Measurements from ENCODE around the gene DES.

DES gene

DNA sequence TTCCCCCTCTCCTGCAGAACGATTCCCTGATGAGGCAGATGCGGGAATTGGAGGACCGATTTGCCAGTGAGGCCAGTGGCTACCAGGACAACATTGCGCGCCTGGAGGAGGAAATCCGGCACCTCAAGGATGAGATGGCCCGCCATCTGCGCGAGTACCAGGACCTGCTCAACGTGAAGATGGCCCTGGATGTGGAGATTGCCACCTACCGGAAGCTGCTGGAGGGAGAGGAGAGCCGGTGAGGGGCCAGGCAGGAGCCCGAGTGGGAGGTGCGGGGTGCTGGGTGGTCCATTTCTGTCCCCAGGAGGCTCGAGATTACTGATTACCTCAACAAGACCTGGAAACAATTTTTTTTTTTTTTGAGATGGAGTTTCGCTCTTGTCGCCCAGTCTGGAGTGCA is 3.1 kb downstream of the DES start:
- DNase-seq = no peak

DNA sequence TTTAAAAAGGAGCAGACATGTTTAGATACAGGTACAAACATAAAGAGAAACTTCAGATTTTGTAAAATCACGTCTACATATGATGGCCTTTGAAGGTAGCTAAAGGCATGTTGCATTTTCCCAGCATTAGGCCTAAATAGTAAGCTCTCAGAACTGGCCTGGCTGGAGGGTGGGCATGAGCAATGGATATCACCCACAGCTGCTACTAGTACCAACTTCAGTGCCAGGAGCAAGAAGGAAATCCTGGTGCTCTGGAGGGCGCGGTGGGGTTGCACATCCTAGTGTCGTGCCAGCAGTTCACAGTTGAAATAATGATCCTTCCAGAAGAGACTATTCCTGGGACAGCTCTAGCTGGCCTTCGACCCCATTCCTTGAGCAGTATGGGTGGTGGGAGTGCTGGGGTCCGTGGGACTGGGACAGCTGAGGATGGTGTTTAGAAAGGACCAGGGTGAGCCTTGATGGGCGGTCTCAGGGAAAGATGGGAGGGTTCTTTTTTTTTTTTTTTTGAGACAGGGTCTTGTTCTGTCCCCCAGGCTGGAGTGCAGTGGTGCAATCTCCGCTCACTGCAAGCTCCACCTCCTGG is 4.9 kb downstream of the DES start:
- DNase-seq = no peak

DNA sequence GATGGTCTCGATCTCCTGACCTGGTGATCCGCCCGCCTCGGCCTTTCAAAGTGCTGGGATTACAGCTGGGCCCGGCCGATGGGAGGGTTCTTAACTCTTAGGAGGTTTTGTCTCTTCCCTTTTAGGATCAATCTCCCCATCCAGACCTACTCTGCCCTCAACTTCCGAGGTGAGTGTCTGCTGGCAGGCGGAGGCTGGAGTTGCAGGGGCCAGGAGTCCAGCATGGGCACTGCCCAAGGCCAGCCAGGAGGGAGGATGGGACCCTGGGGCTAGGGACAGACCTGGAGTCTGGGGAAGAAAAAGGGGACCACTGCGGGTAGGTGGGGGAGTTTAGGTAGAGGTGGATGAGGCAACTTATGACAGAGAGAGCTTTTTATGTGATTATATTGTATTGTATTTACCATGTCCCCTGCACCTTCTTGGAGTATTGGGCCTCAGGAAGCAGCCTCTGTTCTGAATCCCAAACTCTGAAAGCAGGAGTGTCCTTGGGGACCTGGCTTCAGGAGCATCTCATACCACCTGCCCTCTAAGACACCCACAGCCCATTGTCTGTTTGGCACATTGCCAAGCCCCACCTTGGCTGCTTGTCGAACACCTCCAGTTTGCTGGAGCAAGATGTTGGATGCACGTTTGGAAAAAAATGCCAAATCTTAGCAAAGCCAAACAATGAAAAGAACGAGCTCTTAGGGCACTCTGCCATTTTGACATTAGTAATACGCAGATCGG is 5.6 kb downstream of the DES start:
- no peak for DNase-seq

GRCh38 chr2:219425238-219426067 is 7.3 kb downstream of the DES start:
- no peak for DNase-seq

DNA sequence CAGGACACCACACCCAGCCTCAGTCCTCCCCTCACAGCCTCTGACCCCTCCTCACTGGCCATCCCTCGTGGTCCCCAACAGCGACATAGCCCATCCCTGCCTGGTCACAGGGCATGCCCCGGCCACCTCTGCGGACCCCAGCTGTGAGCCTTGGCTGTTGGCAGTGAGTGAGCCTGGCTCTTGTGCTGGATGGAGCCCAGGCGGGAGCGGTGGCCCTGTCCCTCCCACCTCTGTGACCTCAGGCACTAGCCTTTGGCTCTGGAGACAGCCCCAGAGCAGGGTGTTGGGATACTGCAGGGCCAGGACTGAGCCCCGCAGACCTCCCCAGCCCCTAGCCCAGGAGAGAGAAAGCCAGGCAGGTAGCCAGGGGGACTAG is 7.9 kb downstream of the DES start:
- no peak for DNase-seq

GRCh38 chr2:219426534-219427136 is 8.5 kb downstream of the DES start:
- DNase-seq = no peak

DNA sequence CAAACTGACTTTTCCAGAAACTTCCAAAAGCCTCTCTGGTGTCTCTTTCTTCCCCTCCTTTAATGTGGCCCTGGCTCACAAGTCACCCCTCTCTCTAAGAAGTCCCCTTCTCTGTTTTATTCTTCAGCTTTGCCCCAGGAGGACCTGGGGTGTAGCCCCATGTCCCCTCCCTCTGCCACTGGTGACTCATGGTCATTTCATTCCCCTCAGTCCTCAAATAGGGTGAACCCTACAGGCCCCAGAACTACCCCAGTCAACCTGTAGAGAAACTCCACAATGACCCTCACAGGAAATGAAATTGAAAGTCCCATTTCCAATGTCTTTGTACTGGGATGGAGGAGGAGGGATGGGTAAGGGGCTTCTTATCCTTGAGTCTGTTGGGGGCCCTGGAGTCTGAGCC is 10.3 kb downstream of the DES start:
- no peak for DNase-seq

DNA sequence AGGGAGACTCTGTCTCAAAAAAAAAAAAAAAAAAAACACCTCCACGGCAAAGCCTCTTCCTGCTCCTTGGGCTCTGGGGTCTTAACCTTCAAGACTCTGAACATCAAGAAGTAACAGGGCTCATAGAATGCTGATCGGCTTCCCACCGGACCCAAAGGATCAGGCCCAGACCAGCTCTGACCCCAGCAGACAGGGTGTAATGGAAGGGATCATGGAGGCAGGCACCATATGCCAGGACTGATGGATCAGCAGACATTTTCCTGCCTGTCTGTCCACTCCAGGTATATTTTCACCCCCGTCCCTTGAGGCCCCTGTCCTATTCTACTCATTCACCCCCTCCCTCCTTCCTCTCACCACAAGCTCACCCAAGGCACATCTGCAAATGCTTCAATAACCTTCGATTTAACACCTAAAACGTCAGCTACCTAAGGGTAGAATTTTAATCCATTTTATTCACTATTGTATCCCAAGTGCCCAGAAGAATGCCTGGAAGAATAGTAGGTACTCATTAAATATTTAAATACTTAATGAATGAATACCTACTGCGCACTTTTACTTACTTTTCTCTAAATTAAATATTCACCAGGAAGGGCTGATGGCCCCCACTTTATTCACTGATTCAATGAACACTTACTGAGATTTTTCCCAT is 11.9 kb downstream of the DES start:
- DNase-seq = no peak

DNA sequence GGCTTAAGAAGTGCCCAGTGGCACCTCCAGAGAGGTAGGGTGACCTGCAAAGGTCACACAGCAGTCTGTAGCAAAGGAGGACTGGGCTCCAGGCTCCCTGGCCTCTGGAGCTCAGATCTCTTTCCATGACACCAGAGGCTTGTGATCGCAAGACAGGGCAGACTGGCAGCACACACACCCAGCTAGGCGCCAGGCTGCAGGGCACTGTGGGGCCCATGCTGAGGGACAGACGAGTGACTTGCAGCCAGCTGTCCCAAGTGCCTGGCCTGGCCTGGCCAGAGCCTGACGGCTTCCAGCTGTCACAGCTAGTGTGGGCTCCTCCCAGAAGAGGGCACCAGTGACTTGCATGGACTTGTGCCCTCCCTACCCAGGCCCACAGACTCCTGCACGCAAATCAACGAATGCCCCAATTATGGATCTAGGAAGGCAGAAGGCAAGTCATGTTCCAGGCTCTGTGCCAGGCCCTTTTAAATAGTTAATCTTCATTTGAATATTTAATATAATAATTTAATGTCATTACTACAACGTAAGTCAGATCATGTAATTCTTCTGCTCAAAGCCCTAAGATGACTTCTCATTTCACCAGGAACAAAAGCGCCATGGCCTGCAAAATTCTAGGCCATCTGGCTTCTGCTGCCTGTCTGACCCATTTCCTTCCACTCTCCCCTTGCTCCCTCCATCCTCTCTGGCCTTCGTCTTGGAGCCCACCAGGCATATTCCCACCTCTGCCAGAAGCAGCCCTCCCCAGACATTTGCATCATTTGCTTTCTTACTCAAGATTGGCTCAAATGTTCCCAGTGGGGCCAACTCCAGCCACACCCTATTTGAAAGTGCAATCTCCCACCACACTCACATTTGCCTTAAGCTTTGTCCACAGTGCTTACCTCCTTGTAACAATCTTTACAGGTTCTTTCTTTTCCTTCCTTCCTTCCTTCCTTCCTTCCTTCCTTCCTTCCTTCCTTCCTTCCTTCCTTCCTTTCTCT is 12.7 kb downstream of the DES start:
- no peak for DNase-seq

GRCh38 chr2:219433666-219434467 is 15.7 kb downstream of the DES start:
- DNase-seq = no peak

DNA sequence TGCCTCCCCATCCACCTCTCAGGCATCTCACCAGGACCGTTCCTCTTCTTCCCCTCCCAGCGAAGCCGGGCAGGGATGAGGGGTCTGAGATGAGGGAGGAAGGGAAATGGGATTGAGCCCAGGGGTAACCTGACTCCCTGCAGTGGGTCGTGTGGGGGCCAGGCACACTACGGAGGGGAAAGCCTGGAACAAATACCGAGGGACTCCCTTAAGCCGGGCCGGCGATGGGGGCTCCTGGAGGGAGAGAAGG is 16.2 kb downstream of the DES start:
- DNase-seq = no peak

DNA sequence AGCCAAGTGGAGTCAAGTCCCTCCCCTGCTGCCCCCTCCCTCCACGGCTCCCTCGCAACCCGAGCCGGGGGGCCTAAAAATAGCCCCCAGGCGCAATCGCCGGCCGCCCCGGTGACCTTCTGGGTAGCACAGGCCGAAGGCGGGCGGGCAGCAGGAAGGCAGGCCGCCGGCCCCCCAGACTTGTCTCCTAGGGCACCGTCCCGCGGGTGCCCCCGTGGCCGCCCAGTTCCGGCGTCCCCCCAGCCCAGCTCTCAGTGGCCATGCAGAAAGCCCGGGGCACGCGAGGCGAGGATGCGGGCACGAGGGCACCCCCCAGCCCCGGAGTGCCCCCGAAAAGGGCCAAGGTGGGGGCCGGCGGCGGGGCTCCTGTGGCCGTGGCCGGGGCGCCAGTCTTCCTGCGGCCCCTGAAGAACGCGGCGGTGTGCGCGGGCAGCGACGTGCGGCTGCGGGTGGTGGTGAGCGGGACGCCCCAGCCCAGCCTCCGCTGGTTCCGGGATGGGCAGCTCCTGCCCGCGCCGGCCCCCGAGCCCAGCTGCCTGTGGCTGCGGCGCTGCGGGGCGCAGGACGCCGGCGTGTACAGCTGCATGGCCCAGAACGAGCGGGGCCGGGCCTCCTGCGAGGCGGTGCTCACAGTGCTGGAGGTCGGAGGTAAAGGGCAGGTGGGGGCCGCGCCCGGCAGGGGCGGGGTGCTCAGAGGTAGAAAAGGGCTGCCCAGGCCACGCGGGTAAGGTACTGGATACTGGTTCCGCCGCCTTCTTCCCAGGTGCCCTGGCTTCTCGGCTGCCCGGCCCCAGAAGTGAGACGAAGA is 16.7 kb downstream of the DES start, which contains the start of gene SPEG:
Gene SPEG (plus strand): TSS at position 126 of the 808 bp plus-strand sequence. CDS start 135 bp downstream, at position 261.
- no peak for DNase-seq

- DNase-seq = no peak
Measured at GRCh38 chr2:219435701-219436100, 17.5 kb downstream of the DES start.

DNA sequence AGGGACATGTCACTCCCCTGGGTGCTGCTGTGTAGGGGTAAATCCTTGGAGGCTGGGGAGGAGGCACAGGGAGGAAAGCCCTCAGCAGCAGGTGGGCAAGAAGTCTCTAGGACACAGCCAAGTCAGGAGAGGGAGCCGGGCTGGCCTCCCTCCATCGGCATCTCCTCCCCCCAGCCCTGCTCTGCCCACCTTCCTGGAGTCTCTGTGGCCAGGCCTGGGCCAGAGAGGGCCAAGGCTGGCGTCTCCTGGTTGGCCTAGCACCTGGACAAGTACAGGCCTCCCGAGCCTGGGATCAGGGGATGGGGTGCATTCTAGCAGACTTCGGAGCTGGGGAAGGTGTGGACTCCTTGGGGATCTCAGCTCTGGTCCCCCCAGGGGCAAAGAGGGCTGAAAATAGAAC is 18.3 kb downstream of the DES start:
- DNase-seq = no peak

DNA sequence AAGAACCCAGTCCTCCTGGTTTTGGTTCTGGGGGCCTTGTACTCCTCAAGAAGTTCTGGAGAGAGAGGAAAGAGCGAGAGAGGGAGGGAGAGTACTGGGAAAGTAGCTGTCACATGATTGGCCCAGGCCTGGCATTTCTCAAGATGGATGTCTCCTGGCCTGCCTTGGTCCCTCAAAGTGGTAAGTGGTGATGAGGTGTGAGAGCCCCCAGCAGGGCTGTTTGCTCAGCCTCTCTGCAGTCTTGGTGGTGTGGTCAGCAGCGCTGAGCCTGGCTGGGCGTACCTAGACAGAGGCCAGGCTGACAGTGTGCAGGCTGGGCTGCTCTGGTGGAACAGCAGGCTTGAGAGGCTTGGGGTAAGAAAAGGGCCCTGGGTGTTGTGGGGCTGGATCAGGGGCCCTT is 19.0 kb downstream of the DES start:
- DNase-seq = no peak

DNA sequence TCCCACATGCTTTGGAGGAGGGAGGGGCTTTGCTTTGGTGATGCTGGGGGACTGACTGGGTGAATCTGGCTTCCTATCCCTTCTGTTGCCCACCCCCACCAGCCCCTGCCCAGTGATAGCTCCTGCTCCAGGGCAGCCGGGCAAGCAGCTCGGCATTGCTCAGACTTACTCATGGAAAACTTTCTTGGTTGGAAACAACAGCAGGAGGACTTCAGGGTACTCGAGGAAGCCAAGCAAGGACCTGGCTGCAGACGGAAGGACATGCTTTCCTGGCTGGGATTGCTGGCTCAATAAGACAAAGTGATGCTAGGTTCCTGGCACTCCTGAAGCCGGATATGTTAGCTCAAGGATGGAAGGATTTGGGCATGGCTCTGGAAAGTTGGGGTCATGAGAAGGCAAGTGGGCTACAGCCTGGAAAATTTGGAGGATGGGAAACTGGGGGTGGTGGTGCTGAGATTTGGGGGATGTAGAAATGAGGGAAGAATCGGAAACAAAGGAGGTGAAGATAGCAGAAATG is 19.6 kb downstream of the DES start:
- DNase-seq = no peak

DNA sequence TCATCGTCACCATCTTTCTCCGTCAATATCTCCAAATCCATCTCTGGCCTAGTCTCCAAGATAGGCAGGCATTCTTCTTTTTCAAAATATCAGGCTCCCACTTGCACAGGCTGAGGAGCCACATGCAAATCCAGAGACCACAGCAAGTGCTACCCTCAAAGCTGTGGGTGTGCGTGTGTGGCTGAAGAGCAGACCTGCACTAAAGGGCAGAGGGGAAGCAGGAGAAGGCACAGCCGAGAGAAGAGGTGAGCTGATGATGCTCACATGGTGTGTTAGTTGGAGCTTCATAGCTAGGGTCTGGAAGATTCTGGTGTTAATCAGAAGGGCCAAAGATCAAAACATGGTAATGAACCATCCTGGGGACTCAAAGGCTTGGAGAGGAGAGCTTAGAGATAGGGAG is 20.3 kb downstream of the DES start:
- DNase-seq = no peak

DNA sequence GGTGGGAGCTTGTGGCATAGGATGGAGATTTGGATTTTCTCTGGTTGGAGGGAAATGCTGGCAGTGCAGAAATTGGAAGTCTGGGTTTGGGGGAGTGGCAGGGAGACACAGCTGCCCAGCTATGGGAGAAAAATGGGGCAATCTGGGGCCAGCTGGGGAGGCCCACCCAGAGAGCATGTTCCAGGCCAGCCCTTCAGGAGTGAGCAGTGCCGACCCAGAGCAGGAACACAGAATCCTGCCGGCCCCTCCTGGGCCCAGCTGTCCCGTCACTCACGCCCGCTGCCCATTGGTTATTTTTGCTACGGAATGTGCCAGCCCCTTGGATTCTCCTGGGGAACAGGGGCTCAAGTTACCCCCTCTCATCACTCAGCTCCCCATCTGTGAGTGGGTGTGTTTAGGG is 21.3 kb downstream of the DES start:
- DNase-seq = no peak

- DNase-seq = no peak
Measured at GRCh38 chr2:219440388-219441256, 22.4 kb downstream of the DES start.

Data from cortex of kidney (tissue), 1 donor.